ENCODE measurements around the gene CASK.

- TF ChIP-seq POLR2A (IDR thresholded peaks at IDR 0.05; ENCODE audit: low read depth, low read length) (no peak), TAF1 (IDR thresholded peaks at IDR 0.05; ENCODE audit: low read depth, low read length) (no peak), SPI1 (IDR thresholded peaks at IDR 0.05; ENCODE audit: low read depth, low read length) (no peak)
These were observed 33.9 kb downstream of the CASK start for GRCh38 chrX:41889317-41890025.
